Kidney (tissue), 14 donors: ENCODE data around the gene NACA2. TPM values are rescaled to one million over a fixed set of nuclear protein-coding genes. Genes with fewer than 3 reads are reported as not detected.

Source experiments
- DNase-seq, 5 donors: peaks; one replicate each; pipeline ENCODE4 v3.0.0-alpha.2; 2013 to 2020
- FAIRE-seq: peaks from 2 replicates; lab custom pipeline; 2012; peaks lifted over from hg19 to GRCh38; lab: Jason Lieb, UNC
- H3K27ac ChIP-seq, 2 donors: one replicate each; pipeline ENCODE4 v1.7.0; 2013; ENCODE audit warnings: low read depth in 2 of 2, low read length in 2 of 2, inconsistent platforms in 1 of 2
- H3K27me3 ChIP-seq: one replicate; pipeline ENCODE4 v1.7.1; 2013; ENCODE audit warnings: low read length, inconsistent platforms; ENCODE audit not compliant: control insufficient read depth, insufficient read depth
- H3K36me3 ChIP-seq, 3 donors: one replicate each; pipeline versions ENCODE4 v1.7.0 to v1.7.1; 2013; ENCODE audit warnings: low read length in 3 of 3, control low read depth in 1 of 3, inconsistent platforms in 1 of 3; ENCODE audit not compliant: insufficient read depth in 3 of 3, control insufficient read depth in 2 of 3
- H3K4me1 ChIP-seq, 3 donors: one replicate each; pipeline versions ENCODE4 v1.7.0 to v1.7.1; 2013; ENCODE audit warnings: low read length in 3 of 3, inconsistent platforms in 1 of 3, low read depth in 1 of 3; ENCODE audit not compliant: control insufficient read depth in 2 of 3, insufficient read depth in 2 of 3
- H3K4me3 ChIP-seq, 3 donors: one replicate each; pipeline versions ENCODE4 v1.7.0 to v1.8.1; 2013; ENCODE audit warnings: low read length in 3 of 3, control low read depth in 1 of 3, inconsistent platforms in 1 of 3
- H3K9ac ChIP-seq, 3 donors: one replicate each; pipeline versions ENCODE4 v1.7.0 to v1.7.1; 2013; ENCODE audit warnings: low read length in 3 of 3, control low read depth in 1 of 3, inconsistent platforms in 1 of 3
- H3K9me3 ChIP-seq, 3 donors: one replicate each; pipeline versions ENCODE4 v1.7.0 to v1.7.1; 2013; ENCODE audit warnings: low read length in 3 of 3, control low read depth in 1 of 3, inconsistent platforms in 1 of 3; ENCODE audit not compliant: control insufficient read depth in 2 of 3, insufficient read depth in 1 of 3
- CTCF ChIP-seq: IDR thresholded peaks from 3 replicates; pipeline ENCODE4 v1.5.1; 2012; ENCODE audit warnings: mild to moderate bottlenecking, moderate library complexity, borderline replicate concordance; ENCODE audit not compliant: insufficient read depth; ENCODE audit errors: extremely low read depth
- intact Hi-C: fragments of 100-400 bp; cut with DNase I; formaldehyde crosslinking; loops from one replicate; pipeline ENCODE4 v1.11.1; 2022
- polyA plus RNA-seq: library from polyadenylated mRNA; stranded (reverse); fragments of 350-450 nt; fragmentation: Illumina TruSeq; extraction: RNeasy Lipid Tissue Mini Kit (QIAGEN cat#74804); gene quantifications from one replicate; pipeline ENCODE4 v1.2.3, GENCODE V29; 2014; ENCODE audit warnings: low read depth, low replicate concordance; ENCODE audit not compliant: insufficient read depth
- total RNA-seq: library from RNA; stranded (reverse); fragmentation: NEBNext Ultra II Directional; extraction: Animal tissue kit (Norgen Biotek cat#: 25700); gene quantifications from one replicate; pipeline ENCODE4 v1.2.1, GENCODE V29; 2021
- donor health status: control.
- donor health status: control.
- donor health status: control.
- donor health status: control.
- donor health status: control.
- donor health status: DM: yes; HTN: yes; CAD: no.
- donor health status: Normal renal cell carcinoma (clear cell type).

NACA2 gene
- total and polyA plus RNA-seq, 2 donors from 2014 or later = not detected

DNA sequence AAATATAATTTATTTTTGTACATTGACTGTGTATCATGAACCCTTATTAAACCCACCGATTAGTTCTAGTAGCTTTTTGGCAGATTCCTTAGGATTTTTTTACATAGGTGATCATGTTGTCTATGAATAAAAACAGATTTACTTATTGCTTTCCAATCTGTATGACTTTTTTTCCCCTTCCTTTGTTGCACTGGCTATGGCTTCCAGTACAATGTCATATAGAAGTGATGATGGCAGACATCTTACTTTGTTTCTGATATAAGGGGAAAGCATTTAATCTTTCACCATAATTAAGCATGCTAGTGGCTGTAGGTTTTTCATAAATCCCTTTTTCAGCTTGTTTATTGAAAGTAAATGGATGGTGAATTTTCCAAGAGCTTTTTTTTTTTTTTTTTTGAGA is 28.9 kb upstream of the NACA2 start:
- H3K4me3 ChIP-seq = no peak overlapping the region
- intact Hi-C loops = no loop called here
- TF ChIP-seq CTCF = no peak
- no peaks in the 10 kb centered on the region for H3K4me1 ChIP-seq
- H3K27me3 ChIP-seq = no peaks in the 10 kb centered on the region
- H3K9ac ChIP-seq = no peak overlapping the region
- DNase-seq (no peak), FAIRE-seq (no peak)
- H3K9me3 ChIP-seq = peaks cover 0 to 17% (median 4%) of the 10 kb centered on the region in 3 donors
- H3K27ac ChIP-seq = no peak overlapping the region
- H3K36me3 ChIP-seq = no peaks in the 10 kb centered on the region

- no peaks in the 10 kb centered on the region for H3K27me3 ChIP-seq
- H3K36me3 ChIP-seq = no peaks in the 10 kb centered on the region
- H3K9ac ChIP-seq = no peak overlapping the region
- intact Hi-C loops = no loop called here
- peaks cover 0 to 17% (median 4%) of the 10 kb centered on the region in 3 donors for H3K9me3 ChIP-seq
- no peaks in the 10 kb centered on the region for H3K4me1 ChIP-seq
- no peak for FAIRE-seq
- no peak overlapping the region for H3K27ac ChIP-seq
- no peak for DNase-seq
- no peak for TF ChIP-seq CTCF
- no peak overlapping the region for H3K4me3 ChIP-seq
Measured at GRCh38 chr17:61619493-61619892, 28.5 kb upstream of the NACA2 start.

- Histone ChIP-seq H3K36me3 (no peaks in the 10 kb centered on the region), H3K27me3 (no peaks in the 10 kb centered on the region), H3K27ac (no peak overlapping the region), H3K9me3 (peaks cover 0 to 17% (median 4%) of the 10 kb centered on the region in 3 donors), H3K4me1 (no peaks in the 10 kb centered on the region), H3K9ac (no peak overlapping the region), H3K4me3 (no peak overlapping the region)
- DNase-seq = no peak
- FAIRE-seq = no peak
- TF ChIP-seq CTCF = no peak
- intact Hi-C loops = no loop called here
Measured at GRCh38 chr17:61618950-61619349, 27.9 kb upstream of the NACA2 start.

GRCh38 chr17:61617330-61617729 is 26.3 kb upstream of the NACA2 start:
- Histone ChIP-seq H3K27ac (no peak overlapping the region), H3K9ac (no peak overlapping the region), H3K4me1 (no peaks in the 10 kb centered on the region), H3K27me3 (no peaks in the 10 kb centered on the region), H3K9me3 (peaks cover 0 to 17% (median 4%) of the 10 kb centered on the region in 3 donors), H3K36me3 (no peaks in the 10 kb centered on the region), H3K4me3 (no peak overlapping the region)
- intact Hi-C loops = no loop called here
- DNase-seq = no peak
- no peak for TF ChIP-seq CTCF
- no peak for FAIRE-seq
